GM23338 (cell line): ENCODE results near the gene FHL1. TPM values are rescaled to one million over a fixed set of nuclear protein-coding genes. Genes with fewer than 3 reads are reported as not detected.

Source experiments
- ATAC-seq: fragments of 200-7000 bp; cut with Tn5 transposase; 3 replicates; pipeline ENCODE4 v1.9.1; 2020
- DNase-seq: peaks from one replicate; pipeline ENCODE4 v3.0.0-alpha.2; 2015; ENCODE audit warnings: low spot score
- H2AFZ ChIP-seq: fragments of 200-600 bp; sonication (generic); 2 replicates; pipeline ENCODE4 v1.8.0; 2016; ENCODE audit warnings: antibody characterized with exemption, mild to moderate bottlenecking, moderate library complexity
- H3F3A ChIP-seq: fragments of 200-600 bp; sonication (generic); replicated peaks from 2 replicates; pipeline ENCODE4 v1.8.0; 2017; ENCODE audit warnings: antibody characterized with exemption, mixed run types, low read depth
- H3K27ac ChIP-seq: fragments of 200-600 bp; sonication (generic); 2 replicates; pipeline ENCODE4 v1.6.1; 2016; ENCODE audit warnings: low read depth
- H3K27me3 ChIP-seq: fragments of 200-600 bp; sonication (generic); 2 replicates; pipeline ENCODE4 v1.8.0; 2016; ENCODE audit warnings: mild to moderate bottlenecking, mixed run types, moderate library complexity; ENCODE audit not compliant: insufficient read depth
- H3K36me3 ChIP-seq: fragments of 200-600 bp; sonication (generic); 2 replicates; pipeline ENCODE4 v1.8.0; 2016; ENCODE audit warnings: mild to moderate bottlenecking; ENCODE audit not compliant: insufficient read depth
- H3K4me1 ChIP-seq: fragments of 200-600 bp; sonication (generic); 2 replicates; pipeline ENCODE4 v1.8.0; 2016; ENCODE audit warnings: mild to moderate bottlenecking, moderate library complexity; ENCODE audit not compliant: insufficient read depth
- H3K4me2 ChIP-seq: fragments of 200-600 bp; sonication (generic); 2 replicates; pipeline ENCODE4 v1.7.1; 2017; ENCODE audit warnings: mixed run types
- H3K4me3 ChIP-seq: fragments of 200-600 bp; sonication (generic); 2 replicates; pipeline ENCODE4 v1.6.1; 2016; ENCODE audit warnings: mixed run types
- H3K79me2 ChIP-seq: fragments of 200-600 bp; sonication (generic); replicated peaks from 2 replicates; pipeline ENCODE4 v1.8.0; 2017; ENCODE audit warnings: mild to moderate bottlenecking; ENCODE audit not compliant: insufficient read depth
- H3K9me2 ChIP-seq: fragments of 200-600 bp; sonication (generic); 2 replicates; pipeline ENCODE4 v1.8.0; 2017; ENCODE audit not compliant: insufficient read depth
- H4K20me1 ChIP-seq: fragments of 200-600 bp; sonication (generic); replicated peaks from 2 replicates; pipeline ENCODE4 v1.8.0; 2017; ENCODE audit warnings: mild to moderate bottlenecking; ENCODE audit not compliant: insufficient read depth
- H3K27ac Mint-ChIP-seq: 2 replicates; pipeline ENCODE4 v1.8.0; 2020; ENCODE audit warnings: inconsistent platforms, mild to moderate bottlenecking, moderate library complexity, mixed read lengths
- H3K27me3 Mint-ChIP-seq: 3 replicates; pipeline ENCODE4 v1.8.0; 2022; ENCODE audit warnings: low read depth, mild to moderate bottlenecking, moderate library complexity, mixed read lengths, inconsistent platforms; ENCODE audit not compliant: insufficient read depth, poor library complexity
- H3K36me3 Mint-ChIP-seq: 3 replicates; pipeline ENCODE4 v1.8.0; 2021; ENCODE audit warnings: low read depth, mild to moderate bottlenecking, inconsistent platforms, moderate library complexity, mixed read lengths
- H3K4me1 Mint-ChIP-seq: 3 replicates; pipeline ENCODE4 v1.8.0; 2020; ENCODE audit warnings: mild to moderate bottlenecking, inconsistent platforms, mixed read lengths
- H3K4me3 Mint-ChIP-seq: 3 replicates; pipeline ENCODE4 v1.8.0; 2021; ENCODE audit warnings: moderate library complexity, mild to moderate bottlenecking, inconsistent platforms, mixed read lengths
- H3K9me3 Mint-ChIP-seq: 3 replicates; pipeline ENCODE4 v1.8.0; 2020; ENCODE audit warnings: moderate library complexity, mild to moderate bottlenecking, inconsistent platforms, mixed read lengths
- CREB1 ChIP-seq: fragments of 250-450 bp; sonication (Bioruptor Pico); IDR thresholded peaks from 2 replicates; pipeline ENCODE4 v1.5.0; 2020; ENCODE audit warnings: low read depth, mild to moderate bottlenecking, moderate library complexity
- EZH2 ChIP-seq: fragments of 200-600 bp; sonication (generic); IDR thresholded peaks from one replicate; pipeline ENCODE4 v1.8.0; 2017; ENCODE audit warnings: antibody characterized with exemption, mild to moderate bottlenecking, low read depth; ENCODE audit not compliant: unreplicated experiment
- EZH2phosphoT487 ChIP-seq: fragments of 200-600 bp; sonication (generic); IDR thresholded peaks from one replicate; pipeline ENCODE4 v1.8.1; 2018; ENCODE audit warnings: antibody characterized with exemption; ENCODE audit not compliant: unreplicated experiment
- JUNB ChIP-seq: IDR thresholded peaks from one replicate; pipeline ENCODE4 v1.6.1; 2016; ENCODE audit warnings: antibody characterized with exemption; ENCODE audit not compliant: unreplicated experiment
- NANOG ChIP-seq: IDR thresholded peaks from 2 replicates; pipeline ENCODE4 v1.6.1; 2016; ENCODE audit warnings: antibody characterized with exemption, borderline replicate concordance
- POLR2AphosphoS5 ChIP-seq: IDR thresholded peaks from 2 replicates; pipeline ENCODE4 v1.6.1; 2016; ENCODE audit warnings: antibody characterized with exemption, low read depth
- ZNF114 ChIP-seq: fragments of 250-450 bp; sonication (Bioruptor Pico); IDR thresholded peaks from 2 replicates; pipeline ENCODE4 v1.5.0; 2020; ENCODE audit warnings: mild to moderate bottlenecking, moderate library complexity
- polyA plus RNA-seq: library from polyadenylated mRNA; unstranded; fragments of >200 nt; fragmentation: Nextera tagmentation; extraction: Ambion mirVana; gene quantifications from 2 replicates; pipeline ENCODE4 v1.2.1, GENCODE V29; 2016
- total RNA-seq: library from RNA; depleted of rRNA; stranded (reverse); fragments of >200 nt; shearing (Covaris generic); gene quantifications from 2 replicates; pipeline ENCODE4 v1.2.3, GENCODE V29; 2014
- TF ChIP-seq, protein P1 (sequence below): IDR thresholded peaks from one replicate; pipeline ENCODE4 v1.6.1; 2018; ENCODE audit warnings: antibody characterized with exemption; ENCODE audit not compliant: unreplicated experiment
- TF ChIP-seq, protein P2 (sequence below), 2 experiments: fragments of 200-600 bp in 1 of 2; sonication (generic) in 1 of 2; conservative IDR thresholded peaks; 2 replicates each; pipeline versions ENCODE4 v1.5.1 to v1.6.1; 2016 to 2017; ENCODE audit warnings: antibody characterized with exemption in 2 of 2, low read depth in 2 of 2, mild to moderate bottlenecking in 2 of 2, moderate library complexity in 1 of 2
- TF ChIP-seq, protein P3 (sequence below): IDR thresholded peaks from 2 replicates; pipeline ENCODE4 v1.6.1; 2016; ENCODE audit warnings: antibody characterized with exemption

FHL1 gene
- total and polyA plus RNA-seq, 2 experiments from 2014 or later, result 47.9 to 60.4 TPM

DNA sequence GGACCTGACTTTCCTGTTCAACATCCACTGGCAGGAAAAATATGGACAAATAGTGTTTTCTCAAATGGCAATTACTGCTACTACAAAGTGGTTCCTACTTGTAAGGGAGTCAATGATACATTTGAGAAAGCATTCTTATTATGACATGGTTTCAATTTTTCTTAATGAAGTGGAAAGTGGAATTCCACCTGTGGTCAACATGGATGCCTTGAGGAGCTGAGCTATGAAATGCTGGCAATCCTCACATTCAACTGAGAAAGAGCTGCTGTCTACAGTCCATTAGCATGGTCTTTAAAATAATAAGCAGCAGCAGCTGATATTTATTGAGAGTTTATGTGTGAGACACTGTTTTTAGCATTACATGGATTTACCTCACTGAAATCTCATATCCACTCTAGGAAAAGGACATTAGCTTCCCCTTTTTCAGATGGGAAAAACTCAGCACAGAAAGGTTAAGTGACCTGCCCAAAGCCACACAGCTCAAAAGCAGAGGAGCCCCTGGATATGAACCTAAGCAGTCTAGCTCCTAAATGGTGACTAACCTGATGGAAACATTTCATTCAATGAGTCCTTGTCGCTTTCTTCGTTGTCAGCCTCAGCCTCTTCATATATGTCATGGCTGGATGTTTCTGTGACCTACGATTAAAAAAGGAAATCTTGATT lies 74.6 kb downstream of the FHL1 start (continued):
- TF ChIP-seq EZH2 (no peak), CREB1 (CRISPR knock-in tag) (no peak), ZNF114 (CRISPR knock-in tag) (no peak), EZH2phosphoT487 (no peak)
- TF ChIP-seq, protein P1, sequence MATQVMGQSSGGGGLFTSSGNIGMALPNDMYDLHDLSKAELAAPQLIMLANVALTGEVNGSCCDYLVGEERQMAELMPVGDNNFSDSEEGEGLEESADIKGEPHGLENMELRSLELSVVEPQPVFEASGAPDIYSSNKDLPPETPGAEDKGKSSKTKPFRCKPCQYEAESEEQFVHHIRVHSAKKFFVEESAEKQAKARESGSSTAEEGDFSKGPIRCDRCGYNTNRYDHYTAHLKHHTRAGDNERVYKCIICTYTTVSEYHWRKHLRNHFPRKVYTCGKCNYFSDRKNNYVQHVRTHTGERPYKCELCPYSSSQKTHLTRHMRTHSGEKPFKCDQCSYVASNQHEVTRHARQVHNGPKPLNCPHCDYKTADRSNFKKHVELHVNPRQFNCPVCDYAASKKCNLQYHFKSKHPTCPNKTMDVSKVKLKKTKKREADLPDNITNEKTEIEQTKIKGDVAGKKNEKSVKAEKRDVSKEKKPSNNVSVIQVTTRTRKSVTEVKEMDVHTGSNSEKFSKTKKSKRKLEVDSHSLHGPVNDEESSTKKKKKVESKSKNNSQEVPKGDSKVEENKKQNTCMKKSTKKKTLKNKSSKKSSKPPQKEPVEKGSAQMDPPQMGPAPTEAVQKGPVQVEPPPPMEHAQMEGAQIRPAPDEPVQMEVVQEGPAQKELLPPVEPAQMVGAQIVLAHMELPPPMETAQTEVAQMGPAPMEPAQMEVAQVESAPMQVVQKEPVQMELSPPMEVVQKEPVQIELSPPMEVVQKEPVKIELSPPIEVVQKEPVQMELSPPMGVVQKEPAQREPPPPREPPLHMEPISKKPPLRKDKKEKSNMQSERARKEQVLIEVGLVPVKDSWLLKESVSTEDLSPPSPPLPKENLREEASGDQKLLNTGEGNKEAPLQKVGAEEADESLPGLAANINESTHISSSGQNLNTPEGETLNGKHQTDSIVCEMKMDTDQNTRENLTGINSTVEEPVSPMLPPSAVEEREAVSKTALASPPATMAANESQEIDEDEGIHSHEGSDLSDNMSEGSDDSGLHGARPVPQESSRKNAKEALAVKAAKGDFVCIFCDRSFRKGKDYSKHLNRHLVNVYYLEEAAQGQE, result no peak
- TF ChIP-seq, protein P2, sequence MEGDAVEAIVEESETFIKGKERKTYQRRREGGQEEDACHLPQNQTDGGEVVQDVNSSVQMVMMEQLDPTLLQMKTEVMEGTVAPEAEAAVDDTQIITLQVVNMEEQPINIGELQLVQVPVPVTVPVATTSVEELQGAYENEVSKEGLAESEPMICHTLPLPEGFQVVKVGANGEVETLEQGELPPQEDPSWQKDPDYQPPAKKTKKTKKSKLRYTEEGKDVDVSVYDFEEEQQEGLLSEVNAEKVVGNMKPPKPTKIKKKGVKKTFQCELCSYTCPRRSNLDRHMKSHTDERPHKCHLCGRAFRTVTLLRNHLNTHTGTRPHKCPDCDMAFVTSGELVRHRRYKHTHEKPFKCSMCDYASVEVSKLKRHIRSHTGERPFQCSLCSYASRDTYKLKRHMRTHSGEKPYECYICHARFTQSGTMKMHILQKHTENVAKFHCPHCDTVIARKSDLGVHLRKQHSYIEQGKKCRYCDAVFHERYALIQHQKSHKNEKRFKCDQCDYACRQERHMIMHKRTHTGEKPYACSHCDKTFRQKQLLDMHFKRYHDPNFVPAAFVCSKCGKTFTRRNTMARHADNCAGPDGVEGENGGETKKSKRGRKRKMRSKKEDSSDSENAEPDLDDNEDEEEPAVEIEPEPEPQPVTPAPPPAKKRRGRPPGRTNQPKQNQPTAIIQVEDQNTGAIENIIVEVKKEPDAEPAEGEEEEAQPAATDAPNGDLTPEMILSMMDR (conservative IDR thresholded peaks at IDR 0.05; ENCODE audit: low read depth in 2 of 2), result no peak

DNA sequence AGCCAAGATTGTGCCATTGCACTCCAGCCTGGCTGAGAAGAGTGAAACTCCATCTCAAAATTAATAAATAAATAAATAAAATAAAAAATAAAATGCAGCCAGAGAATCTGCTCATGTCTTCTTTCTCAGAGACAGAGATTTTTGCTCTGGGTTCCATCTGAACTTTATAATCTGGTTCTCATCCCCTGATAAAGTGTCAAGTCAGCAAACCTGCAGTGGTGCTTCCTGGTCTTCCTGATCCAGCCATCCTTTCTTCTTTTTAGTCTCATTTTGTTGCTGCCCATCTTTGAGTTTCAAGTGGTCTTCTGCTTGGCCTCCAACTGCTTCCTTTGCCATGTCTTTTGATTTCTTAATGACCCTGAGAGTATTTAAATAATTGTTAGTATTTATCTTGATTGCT lies 79.7 kb downstream of the FHL1 start:
- DNase-seq (no peak), ATAC-seq (no peak)
- no peaks in the 10 kb centered on the region for H3K4me1 Mint-ChIP-seq
- Histone ChIP-seq H2AFZ (no peak overlapping the region), H3K27ac (no peak overlapping the region), H3F3A (no peaks in the 10 kb centered on the region), H3K79me2 (no peaks in the 10 kb centered on the region), H3K4me3 (no peak overlapping the region), H3K27me3 (no peaks in the 10 kb centered on the region), H3K4me1 (no peaks in the 10 kb centered on the region), H3K36me3 (peaks cover 2% of the 10 kb centered on the region; the same call in 1 of the 2 replicates), H3K9me2 (no peaks in the 10 kb centered on the region), H3K4me2 (no peak overlapping the region), H4K20me1 (no peaks in the 10 kb centered on the region)
- no peak overlapping the region for H3K27ac Mint-ChIP-seq
- H3K4me3 Mint-ChIP-seq, result no peak overlapping the region
- H3K27me3 Mint-ChIP-seq, result peaks cover 3% of the 10 kb centered on the region
- H3K36me3 Mint-ChIP-seq, result peaks cover 44% of the 10 kb centered on the region
- H3K9me3 Mint-ChIP-seq, result no peaks in the 10 kb centered on the region
- TF ChIP-seq NANOG (no peak), CREB1 (CRISPR knock-in tag) (no peak), POLR2AphosphoS5 (no peak), EZH2 (no peak), JUNB (no peak), ZNF114 (CRISPR knock-in tag) (no peak)
- TF ChIP-seq, protein P1, result no peak
- TF ChIP-seq, protein P3, sequence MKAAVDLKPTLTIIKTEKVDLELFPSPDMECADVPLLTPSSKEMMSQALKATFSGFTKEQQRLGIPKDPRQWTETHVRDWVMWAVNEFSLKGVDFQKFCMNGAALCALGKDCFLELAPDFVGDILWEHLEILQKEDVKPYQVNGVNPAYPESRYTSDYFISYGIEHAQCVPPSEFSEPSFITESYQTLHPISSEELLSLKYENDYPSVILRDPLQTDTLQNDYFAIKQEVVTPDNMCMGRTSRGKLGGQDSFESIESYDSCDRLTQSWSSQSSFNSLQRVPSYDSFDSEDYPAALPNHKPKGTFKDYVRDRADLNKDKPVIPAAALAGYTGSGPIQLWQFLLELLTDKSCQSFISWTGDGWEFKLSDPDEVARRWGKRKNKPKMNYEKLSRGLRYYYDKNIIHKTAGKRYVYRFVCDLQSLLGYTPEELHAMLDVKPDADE, result no peak
- TF ChIP-seq, protein P2 (conservative IDR thresholded peaks at IDR 0.05; ENCODE audit: low read depth in 2 of 2), result no peak
